ENCODE results near the gene SORCS2. TPM values are rescaled to one million over a fixed set of nuclear protein-coding genes. Genes with fewer than 3 reads are reported as not detected.

The SORCS2 gene
- total RNA-seq, 2 donors from 2014 or later: 0.54 to 0.74 TPM

DNA sequence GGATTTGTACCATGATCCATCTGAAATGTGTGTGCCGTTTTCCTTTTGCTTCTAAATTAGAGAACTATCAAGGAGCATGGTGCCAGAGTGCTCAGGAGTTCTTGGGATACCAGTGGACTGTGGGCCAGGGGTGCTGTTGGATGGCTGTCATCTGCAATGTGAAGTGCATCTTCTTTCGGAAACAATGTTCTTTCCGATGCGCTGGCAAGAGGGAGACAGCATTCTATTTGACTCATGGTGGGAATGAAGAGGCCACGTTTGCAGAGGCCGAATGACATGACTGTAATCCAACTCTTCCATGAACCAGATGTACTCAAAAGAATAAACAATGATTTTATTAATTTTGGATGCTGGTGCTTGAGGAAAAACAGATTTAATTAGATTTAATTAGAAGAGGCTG, 45.5 kb downstream of the SORCS2 start:
- Histone ChIP-seq H3K36me3 (no peaks in the 10 kb centered on the region), H3K4me1 (no peaks in the 10 kb centered on the region), H3K27ac (no peak overlapping the region), H3K9me3 (no peaks in the 10 kb centered on the region), H3K9ac (ENCODE audit: low read depth in 2 of 2, low read length in 2 of 2) (no peak overlapping the region), H3K4me3 (no peak overlapping the region), H3K27me3 (no peaks in the 10 kb centered on the region)
- DNase-seq: no peak
- intact Hi-C loops (cut with DNase I): no loop called here
- TF ChIP-seq, protein P1, sequence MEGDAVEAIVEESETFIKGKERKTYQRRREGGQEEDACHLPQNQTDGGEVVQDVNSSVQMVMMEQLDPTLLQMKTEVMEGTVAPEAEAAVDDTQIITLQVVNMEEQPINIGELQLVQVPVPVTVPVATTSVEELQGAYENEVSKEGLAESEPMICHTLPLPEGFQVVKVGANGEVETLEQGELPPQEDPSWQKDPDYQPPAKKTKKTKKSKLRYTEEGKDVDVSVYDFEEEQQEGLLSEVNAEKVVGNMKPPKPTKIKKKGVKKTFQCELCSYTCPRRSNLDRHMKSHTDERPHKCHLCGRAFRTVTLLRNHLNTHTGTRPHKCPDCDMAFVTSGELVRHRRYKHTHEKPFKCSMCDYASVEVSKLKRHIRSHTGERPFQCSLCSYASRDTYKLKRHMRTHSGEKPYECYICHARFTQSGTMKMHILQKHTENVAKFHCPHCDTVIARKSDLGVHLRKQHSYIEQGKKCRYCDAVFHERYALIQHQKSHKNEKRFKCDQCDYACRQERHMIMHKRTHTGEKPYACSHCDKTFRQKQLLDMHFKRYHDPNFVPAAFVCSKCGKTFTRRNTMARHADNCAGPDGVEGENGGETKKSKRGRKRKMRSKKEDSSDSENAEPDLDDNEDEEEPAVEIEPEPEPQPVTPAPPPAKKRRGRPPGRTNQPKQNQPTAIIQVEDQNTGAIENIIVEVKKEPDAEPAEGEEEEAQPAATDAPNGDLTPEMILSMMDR (IDR thresholded peaks at IDR 0.05): no peak

- intact Hi-C loops (cut with DNase I): no loop called here
- Histone ChIP-seq H3K27ac (no peak overlapping the region), H3K9ac (ENCODE audit: low read depth in 2 of 2, low read length in 2 of 2) (no peak overlapping the region), H3K4me3 (no peak overlapping the region), H3K9me3 (no peaks in the 10 kb centered on the region), H3K27me3 (no peaks in the 10 kb centered on the region), H3K4me1 (no peaks in the 10 kb centered on the region), H3K36me3 (no peaks in the 10 kb centered on the region)
- DNase-seq: no peak
- TF ChIP-seq, protein P1 (IDR thresholded peaks at IDR 0.05): no peak
Observed at GRCh38 chr4:7238300-7238960, 46.1 kb downstream of the SORCS2 start.

GRCh38 chr4:7239101-7239820, 46.9 kb downstream of the SORCS2 start:
- intact Hi-C loops (cut with DNase I): no loop called here
- H3K9ac ChIP-seq (ENCODE audit: low read depth in 2 of 2, low read length in 2 of 2): no peak overlapping the region

GRCh38 chr4:7239844-7240243, 47.5 kb downstream of the SORCS2 start:
- DNase-seq: no peak
- Histone ChIP-seq H3K27ac (no peak overlapping the region), H3K4me1 (no peaks in the 10 kb centered on the region), H3K27me3 (no peaks in the 10 kb centered on the region), H3K36me3 (no peaks in the 10 kb centered on the region), H3K4me3 (no peak overlapping the region), H3K9ac (ENCODE audit: low read depth in 2 of 2, low read length in 2 of 2) (no peak overlapping the region), H3K9me3 (no peaks in the 10 kb centered on the region)
- TF ChIP-seq, protein P1 (IDR thresholded peaks at IDR 0.05): no peak
- intact Hi-C loops (cut with DNase I): no loop called here

More at GRCh38 chr4:7239101-7239820, 46.9 kb downstream of the SORCS2 start:
- H3K9me3 ChIP-seq: no peaks in the 10 kb centered on the region
- DNase-seq: no peak
- TF ChIP-seq, protein P1 (IDR thresholded peaks at IDR 0.05): no peak
- no peaks in the 10 kb centered on the region for H3K27me3 ChIP-seq
- no peak overlapping the region for H3K4me3 ChIP-seq
- no peaks in the 10 kb centered on the region for H3K36me3 ChIP-seq
- no peaks in the 10 kb centered on the region for H3K4me1 ChIP-seq
- H3K27ac ChIP-seq: no peak overlapping the region

- Histone ChIP-seq H3K36me3 (no peaks in the 10 kb centered on the region), H3K9me3 (no peaks in the 10 kb centered on the region), H3K9ac (ENCODE audit: low read depth in 2 of 2, low read length in 2 of 2) (no peak overlapping the region), H3K4me1 (no peaks in the 10 kb centered on the region), H3K27me3 (no peaks in the 10 kb centered on the region), H3K27ac (no peak overlapping the region), H3K4me3 (no peak overlapping the region)
- TF ChIP-seq, protein P1 (IDR thresholded peaks at IDR 0.05): no peak
- no peak for DNase-seq
- intact Hi-C loops (cut with DNase I): no loop called here
Observed at GRCh38 chr4:7240306-7240705, 48.0 kb downstream of the SORCS2 start.
